ENCODE measurements around the gene MALAT1.

Gene MALAT1

DNA sequence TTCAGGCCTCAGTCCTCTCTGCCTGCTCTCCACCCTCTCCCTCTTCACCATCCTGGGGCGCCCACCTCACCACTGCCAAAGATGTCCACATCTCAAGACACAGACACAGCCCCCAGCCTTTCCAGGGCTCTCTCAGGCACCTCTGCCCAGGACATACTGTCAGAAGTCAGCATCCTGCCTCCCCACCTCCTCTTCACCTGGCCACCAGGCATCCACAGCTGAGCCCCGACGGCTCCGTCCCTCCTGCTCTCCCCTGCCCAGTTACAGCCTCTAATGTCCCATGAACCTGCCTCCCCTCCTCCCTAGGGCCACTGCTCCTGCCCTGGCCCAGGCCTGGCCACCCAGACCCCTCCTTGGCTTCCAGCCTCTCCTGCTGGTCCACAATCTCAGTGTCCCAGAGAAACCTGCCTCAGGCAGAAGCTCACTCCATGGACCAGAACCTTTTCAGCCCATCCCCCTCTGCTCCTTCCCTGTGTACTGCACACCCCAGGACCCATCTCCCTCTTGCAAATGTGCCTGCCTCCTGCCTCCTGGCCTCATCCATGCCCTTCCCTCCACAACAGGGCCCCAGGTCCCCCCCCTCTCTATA lies 56.1 kb downstream of the MALAT1 start:
- no peak for DNase-seq (ENCODE audit: low read depth in 1 of 2, low spot score in 1 of 2)

DNA sequence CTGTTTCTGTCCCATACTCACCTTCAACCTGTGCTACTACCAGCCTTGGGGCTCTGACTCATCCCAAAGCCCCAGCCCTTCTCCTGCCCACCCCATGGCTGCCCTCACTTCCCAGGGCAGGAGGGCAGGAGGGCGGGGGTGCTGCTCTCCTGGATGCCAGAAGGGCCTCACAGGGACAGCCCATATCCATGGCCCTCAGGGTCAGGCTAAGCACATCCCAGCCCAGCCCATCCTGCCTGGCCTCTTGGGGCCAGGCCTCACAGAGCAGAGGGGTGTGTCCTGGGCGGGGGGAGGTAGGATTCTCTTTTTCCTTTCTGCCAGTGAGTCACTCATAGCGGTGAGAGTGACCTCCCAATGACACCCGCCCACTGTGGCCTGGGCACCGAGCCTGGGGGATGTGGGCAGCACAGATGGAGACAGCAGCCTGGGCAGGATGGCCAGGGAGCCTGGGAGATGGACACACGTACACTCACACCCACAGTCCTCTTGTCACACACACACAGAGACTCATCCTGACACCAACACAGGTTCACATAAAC lies 56.9 kb downstream of the MALAT1 start:
- no peak for DNase-seq (ENCODE audit: low read depth in 1 of 2, low spot score in 1 of 2)
